ENCODE measurements around the gene KCTD1.
"Not testable (repeated sequence)": the region's sequence is repeated elsewhere in the genome, so short reads cannot be mapped to it uniquely, and the experiment has no call there.

Gene KCTD1

GRCh38 chr18:26458526-26459232, 89.7 kb downstream of the KCTD1 start:
- in situ Hi-C loops (cut with MboI; ENCODE audit: low sequenced_read_pairs): no loop called here

DNA sequence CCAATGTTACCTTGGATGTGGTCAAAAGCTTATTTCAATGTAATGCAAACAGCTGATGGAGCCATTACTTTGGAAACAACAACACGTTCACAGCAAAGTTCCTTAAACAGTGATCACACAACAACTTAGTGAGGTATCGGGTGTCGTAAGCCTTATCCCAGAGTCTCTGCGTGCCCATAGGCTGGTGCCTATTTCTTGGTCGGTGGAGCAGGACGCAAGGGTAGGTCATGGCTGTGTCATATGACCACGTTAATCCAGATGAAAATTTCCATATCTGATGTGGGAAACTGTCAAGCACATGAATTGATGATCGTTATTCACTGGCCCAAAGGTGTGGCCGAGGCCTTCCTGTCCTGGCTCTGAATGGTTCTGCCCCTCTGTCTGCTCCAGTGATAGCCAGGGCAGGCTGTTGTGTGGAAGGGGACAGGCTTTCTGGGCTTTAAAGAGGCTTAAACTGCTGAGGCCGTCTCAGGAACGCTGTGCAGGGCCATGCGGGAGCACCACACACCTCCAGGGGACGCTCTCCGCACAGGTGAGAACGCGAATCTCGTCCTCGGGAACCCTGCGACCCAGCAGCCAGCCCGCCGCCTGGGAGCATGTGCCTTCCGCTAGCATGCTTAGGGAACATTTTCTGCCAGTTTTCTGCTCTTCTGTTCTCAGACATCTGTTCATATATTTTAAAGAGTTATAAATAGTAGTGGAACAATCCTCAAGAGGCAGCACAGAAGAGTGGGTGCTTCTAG, 90.6 kb downstream of the KCTD1 start:
- in situ Hi-C loops (cut with MboI; ENCODE audit: low sequenced_read_pairs): no loop called here

DNA sequence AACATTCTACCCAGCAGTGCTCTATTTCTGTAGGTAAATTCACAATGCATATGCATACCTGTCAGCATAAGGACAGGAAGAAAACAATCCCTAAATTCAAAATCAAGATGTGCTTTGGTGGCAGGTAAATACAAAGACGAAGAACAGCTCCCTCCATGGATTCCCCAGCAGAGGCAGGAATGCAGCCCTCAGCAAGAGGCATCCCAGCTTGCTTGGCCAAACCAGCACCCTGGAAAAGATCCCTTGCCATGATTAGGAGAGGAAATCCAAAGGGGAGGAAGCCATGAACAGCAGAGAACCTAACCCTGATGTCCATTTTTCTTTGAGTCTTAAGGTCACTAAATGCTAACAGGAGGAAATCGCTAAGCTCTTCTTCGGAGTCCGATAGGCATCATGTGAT, 91.2 kb downstream of the KCTD1 start:
- in situ Hi-C loops (cut with MboI; ENCODE audit: low sequenced_read_pairs): no loop called here

DNA sequence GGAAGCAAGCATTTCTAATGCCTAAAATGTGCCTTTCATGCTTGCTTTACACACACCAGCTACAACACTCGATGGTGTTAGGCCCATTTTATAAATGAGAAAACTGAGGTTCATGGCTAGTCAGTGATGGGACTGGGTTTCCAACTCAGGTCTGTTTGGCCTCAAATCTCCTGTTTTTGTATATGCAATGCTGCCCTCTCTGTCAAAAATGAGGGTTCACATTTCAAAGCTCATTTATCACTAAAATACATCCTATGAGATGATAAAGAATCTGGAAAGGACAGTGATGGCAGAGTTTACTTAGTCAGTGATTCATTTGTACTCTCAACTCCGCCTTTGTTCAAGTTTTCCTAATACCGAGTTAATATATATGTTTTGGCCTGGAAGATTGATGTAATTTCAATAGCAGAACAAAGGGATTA, 92.3 kb downstream of the KCTD1 start:
- in situ Hi-C loops (cut with MboI; ENCODE audit: low sequenced_read_pairs): no loop called here

DNA sequence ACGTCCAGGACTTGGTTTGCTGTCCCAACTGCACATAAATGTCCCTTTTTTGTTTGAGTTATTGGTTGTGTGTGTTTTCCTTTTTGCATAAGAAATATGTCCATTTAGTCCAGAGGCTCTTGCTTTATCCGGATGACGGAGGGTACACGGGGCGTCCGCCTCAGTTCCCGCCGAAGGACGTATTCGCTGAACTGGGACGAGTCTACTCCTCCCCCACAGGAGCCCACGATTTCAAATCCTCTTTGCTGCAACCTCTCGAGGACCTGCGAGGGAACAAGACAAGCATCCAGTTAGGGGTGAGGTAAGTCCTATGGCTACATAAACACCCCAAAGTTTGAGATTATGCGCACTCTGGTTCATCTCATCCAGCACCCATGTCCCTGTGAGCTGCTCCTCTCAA, 92.7 kb downstream of the KCTD1 start:
- in situ Hi-C loops (cut with MboI; ENCODE audit: low sequenced_read_pairs): no loop called here

- in situ Hi-C loops (cut with MboI; ENCODE audit: low sequenced_read_pairs): no loop called here
Observed at GRCh38 chr18:26454616-26455015, 93.7 kb downstream of the KCTD1 start.

DNA sequence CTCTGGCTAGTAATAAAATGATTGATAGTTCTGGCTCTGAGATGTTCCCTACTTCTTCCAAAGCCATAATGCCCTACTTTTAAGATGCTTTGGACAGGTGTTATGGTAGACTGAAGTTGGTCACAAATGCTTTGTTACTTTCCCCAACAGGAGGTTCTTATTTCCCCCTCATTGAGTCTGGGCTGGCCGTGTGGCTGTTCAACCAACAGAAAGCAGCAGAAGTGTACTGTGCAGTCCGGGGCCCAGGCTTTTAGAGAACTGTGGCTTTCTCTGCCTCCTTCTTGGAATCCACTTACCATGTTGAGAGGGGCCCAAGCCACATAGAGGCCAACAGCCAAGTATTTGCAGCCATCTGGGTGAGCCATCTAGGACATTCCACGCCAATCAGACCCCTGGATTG, 94.2 kb downstream of the KCTD1 start:
- in situ Hi-C loops (cut with MboI; ENCODE audit: low sequenced_read_pairs): no loop called here

- in situ Hi-C loops (cut with MboI; ENCODE audit: low sequenced_read_pairs): no loop called here
Observed at GRCh38 chr18:26453386-26453901, 94.9 kb downstream of the KCTD1 start.

- in situ Hi-C loops (cut with MboI; ENCODE audit: low sequenced_read_pairs): no loop called here
Observed at GRCh38 chr18:26450989-26451682, 97.2 kb downstream of the KCTD1 start.

- in situ Hi-C loops (cut with MboI; ENCODE audit: low sequenced_read_pairs): no loop called here
Observed at GRCh38 chr18:26448714-26449159, 99.6 kb downstream of the KCTD1 start.

GRCh38 chr18:26443853-26444252, 104.5 kb downstream of the KCTD1 start:
- in situ Hi-C loops (cut with MboI; ENCODE audit: low sequenced_read_pairs): no loop called here

- in situ Hi-C loops (cut with MboI; ENCODE audit: low sequenced_read_pairs): no loop called here
Observed at GRCh38 chr18:26442126-26442525, 106.2 kb downstream of the KCTD1 start.

- in situ Hi-C loops (cut with MboI; ENCODE audit: low sequenced_read_pairs): no loop called here
Observed at GRCh38 chr18:26440644-26441043, 107.7 kb downstream of the KCTD1 start.

DNA sequence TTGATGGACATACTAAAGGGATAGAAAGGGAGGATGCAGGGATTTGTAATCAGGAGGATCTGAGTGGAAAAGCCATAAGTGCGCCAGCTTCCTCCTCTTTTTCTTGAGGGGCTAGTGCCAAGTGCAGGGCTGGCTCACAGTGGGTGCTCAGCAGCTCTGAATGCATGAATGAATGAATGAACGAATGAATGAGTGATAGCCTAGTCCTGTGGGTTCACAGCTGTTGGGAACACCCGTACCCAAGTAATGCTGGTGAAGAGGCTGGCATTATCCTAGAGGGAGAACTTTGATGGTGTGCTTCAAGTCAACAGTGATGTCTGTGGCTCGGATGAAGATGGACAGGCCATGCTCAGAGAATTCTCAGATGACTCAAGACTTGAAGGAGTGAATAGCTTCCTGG, 108.8 kb downstream of the KCTD1 start:
- in situ Hi-C loops (cut with MboI; ENCODE audit: low sequenced_read_pairs): no loop called here

- in situ Hi-C loops (cut with MboI; ENCODE audit: low sequenced_read_pairs): no loop called here
Observed at GRCh38 chr18:26438980-26439379, 109.4 kb downstream of the KCTD1 start.

DNA sequence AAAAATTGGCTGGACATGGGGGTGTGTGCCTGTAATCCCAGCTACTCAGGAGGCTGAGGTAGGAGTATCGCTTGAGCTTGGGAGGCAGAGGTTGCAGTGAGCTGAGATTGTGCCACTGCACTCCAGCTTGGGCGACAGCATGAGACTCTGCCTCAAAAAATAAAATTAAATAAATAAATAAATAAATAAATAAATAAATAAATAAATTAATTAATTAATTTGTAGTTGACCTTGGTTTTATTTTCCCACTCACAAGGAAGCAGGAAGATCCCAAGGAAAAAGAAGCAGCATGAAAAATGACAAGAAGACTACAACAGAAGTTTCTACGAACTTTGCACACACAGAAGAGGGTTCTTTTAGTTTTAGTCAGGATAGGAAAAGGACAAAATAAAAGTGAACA, 110.7 kb downstream of the KCTD1 start:
- in situ Hi-C loops (cut with MboI; ENCODE audit: low sequenced_read_pairs): not testable (repeated sequence)

DNA sequence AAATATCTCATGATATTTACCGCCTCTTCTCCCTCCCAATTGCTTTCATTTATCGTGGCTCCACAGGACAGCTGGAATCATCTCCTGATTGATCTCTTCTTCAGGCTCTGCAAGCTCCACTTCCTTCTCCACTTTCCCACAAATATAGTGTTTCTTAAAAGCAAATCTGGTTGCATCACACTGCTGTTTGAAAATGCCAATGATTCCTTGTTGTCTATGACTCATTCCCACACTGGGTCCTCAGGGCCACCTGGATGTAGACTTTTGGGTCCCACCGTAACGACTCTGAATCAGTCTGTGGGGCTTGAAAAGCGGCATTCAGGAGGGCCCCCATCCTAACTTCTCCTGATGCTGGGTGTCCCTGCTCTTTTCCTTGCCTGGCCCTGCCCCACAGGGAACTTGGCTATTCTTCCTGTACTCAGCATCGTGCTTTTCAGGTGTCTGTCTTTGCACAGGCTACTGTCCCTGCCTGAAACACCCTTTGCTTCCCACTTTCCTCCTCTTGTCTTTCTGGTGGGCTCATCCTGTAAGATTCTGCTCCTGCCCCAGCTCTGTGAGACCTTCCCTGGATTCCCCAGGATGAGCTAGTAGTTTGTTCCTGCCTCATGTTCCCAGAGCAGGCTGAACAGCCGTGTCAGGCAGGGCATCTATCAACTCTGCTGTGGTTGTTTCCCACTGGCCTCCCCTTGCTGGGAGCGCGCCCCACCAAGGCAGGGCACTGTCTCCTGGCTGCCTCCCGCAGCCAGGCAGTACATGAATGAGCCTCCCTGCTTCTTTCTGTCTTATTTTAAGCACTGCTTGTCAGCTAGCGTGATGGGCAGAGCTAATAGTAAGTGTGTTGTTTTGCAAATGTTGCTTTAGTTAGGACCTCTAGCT, 111.9 kb downstream of the KCTD1 start:
- in situ Hi-C loops (cut with MboI; ENCODE audit: low sequenced_read_pairs): no loop called here

DNA sequence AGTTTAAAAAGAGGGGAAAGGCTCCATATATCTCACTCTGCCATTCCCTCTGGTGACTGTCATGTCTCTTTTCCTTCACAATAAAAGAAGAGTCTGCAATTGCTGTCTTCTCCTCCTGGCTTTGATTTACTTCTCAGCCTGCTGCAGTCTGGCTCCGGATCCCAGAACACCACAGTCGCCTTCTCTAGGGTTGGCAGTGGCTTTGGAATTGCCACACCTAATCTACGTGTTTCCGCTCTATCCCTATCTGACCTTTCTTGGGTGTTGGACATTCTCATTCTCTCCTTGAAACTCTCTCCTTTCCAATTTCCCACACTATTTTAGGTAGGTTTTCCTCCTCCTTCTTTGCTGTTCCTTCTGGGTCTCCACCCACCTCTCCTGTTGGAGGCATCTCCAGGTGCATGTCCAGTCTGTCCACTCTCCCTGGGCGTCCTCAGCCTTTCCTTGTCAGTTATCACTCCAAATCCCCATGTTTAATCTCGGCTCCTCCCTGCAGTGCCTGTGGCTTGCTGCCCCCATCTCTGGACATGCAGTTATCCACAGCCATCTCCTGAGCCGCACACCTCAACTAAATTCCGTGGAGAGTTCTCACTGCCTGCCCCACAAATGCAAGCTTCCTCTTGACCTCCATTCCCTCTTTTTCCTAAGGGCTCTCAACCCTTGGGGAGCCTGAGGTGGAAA, 112.8 kb downstream of the KCTD1 start:
- in situ Hi-C loops (cut with MboI; ENCODE audit: low sequenced_read_pairs): no loop called here

- in situ Hi-C loops (cut with MboI; ENCODE audit: low sequenced_read_pairs): no loop called here
Observed at GRCh38 chr18:26434887-26435286, 113.5 kb downstream of the KCTD1 start.

Data from hTERT RPE-1 (cell line).